ENCODE measurements around the gene FUT3.

DNA sequence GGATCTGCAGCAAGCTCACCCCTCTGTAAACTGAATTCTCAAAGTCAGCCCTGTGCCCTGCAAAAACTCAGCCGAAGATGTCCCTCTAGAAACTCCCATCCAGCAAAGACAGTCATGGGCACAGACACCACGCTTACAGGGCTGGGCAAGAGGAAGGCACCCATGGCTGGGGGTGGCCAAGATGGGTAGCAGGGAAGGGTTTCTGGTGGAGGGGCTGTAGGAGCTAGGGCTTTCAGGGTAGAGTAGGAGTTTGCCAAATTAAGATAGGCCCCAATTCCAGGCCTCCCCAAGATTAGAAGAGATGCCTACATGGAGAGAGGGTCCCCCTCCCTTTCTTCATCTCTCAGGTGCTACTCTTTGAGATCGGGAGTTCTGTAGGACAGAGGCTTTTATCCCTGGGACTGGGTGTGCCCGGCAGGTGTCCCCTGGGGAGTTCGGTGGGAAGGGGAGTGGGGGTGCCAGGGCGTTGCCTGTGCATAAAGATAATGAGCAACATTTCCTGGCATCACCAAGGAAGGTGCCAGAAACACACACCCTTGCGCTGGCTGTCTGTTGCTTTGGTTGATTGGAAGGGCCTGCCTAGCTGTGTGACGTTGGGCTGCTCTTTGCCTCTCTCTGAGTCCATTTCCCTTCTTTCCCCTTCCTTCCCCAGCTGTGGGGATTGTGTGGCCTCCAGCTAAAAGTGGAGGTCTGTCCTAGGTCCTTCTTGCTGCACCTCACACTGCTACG is 37.0 kb downstream of the FUT3 start:
- TF ChIP-seq GATA2 (CRISPR knock-in tag; IDR thresholded peaks at IDR 0.05) (no peak), TAF1 (IDR thresholded peaks at IDR 0.05; ENCODE audit: borderline replicate concordance, low read depth, low read length) (no peak), RAD21 (IDR thresholded peaks at IDR 0.05; ENCODE audit: low read length) (no peak), RFX5 (IDR thresholded peaks at IDR 0.05; ENCODE audit: low read length) (no peak), EP300 (IDR thresholded peaks at IDR 0.05; ENCODE audit: borderline replicate concordance in 1 of 2, low read depth in 1 of 2, low read length in 1 of 2) (no peak), SIN3A (IDR thresholded peaks at IDR 0.05; ENCODE audit: borderline replicate concordance, low read depth, low read length) (no peak), YY1 (IDR thresholded peaks at IDR 0.05; ENCODE audit: low read depth) (no peak), RCOR1 (IDR thresholded peaks at IDR 0.05; ENCODE audit: low read length) (no peak), FOXJ3 (CRISPR knock-in tag; IDR thresholded peaks at IDR 0.05) (no peak)
- TF ChIP-seq, protein P1, sequence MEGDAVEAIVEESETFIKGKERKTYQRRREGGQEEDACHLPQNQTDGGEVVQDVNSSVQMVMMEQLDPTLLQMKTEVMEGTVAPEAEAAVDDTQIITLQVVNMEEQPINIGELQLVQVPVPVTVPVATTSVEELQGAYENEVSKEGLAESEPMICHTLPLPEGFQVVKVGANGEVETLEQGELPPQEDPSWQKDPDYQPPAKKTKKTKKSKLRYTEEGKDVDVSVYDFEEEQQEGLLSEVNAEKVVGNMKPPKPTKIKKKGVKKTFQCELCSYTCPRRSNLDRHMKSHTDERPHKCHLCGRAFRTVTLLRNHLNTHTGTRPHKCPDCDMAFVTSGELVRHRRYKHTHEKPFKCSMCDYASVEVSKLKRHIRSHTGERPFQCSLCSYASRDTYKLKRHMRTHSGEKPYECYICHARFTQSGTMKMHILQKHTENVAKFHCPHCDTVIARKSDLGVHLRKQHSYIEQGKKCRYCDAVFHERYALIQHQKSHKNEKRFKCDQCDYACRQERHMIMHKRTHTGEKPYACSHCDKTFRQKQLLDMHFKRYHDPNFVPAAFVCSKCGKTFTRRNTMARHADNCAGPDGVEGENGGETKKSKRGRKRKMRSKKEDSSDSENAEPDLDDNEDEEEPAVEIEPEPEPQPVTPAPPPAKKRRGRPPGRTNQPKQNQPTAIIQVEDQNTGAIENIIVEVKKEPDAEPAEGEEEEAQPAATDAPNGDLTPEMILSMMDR (IDR thresholded peaks at IDR 0.05) = no peak
- TF ChIP-seq, protein P2, sequence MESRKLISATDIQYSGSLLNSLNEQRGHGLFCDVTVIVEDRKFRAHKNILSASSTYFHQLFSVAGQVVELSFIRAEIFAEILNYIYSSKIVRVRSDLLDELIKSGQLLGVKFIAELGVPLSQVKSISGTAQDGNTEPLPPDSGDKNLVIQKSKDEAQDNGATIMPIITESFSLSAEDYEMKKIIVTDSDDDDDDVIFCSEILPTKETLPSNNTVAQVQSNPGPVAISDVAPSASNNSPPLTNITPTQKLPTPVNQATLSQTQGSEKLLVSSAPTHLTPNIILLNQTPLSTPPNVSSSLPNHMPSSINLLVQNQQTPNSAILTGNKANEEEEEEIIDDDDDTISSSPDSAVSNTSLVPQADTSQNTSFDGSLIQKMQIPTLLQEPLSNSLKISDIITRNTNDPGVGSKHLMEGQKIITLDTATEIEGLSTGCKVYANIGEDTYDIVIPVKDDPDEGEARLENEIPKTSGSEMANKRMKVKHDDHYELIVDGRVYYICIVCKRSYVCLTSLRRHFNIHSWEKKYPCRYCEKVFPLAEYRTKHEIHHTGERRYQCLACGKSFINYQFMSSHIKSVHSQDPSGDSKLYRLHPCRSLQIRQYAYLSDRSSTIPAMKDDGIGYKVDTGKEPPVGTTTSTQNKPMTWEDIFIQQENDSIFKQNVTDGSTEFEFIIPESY (IDR thresholded peaks at IDR 0.05; ENCODE audit: borderline replicate concordance, low read depth) = no peak
- TF ChIP-seq, protein P3, sequence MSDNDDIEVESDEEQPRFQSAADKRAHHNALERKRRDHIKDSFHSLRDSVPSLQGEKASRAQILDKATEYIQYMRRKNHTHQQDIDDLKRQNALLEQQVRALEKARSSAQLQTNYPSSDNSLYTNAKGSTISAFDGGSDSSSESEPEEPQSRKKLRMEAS (IDR thresholded peaks at IDR 0.05; ENCODE audit: low read depth) = no peak
- TF ChIP-seq, protein P4, sequence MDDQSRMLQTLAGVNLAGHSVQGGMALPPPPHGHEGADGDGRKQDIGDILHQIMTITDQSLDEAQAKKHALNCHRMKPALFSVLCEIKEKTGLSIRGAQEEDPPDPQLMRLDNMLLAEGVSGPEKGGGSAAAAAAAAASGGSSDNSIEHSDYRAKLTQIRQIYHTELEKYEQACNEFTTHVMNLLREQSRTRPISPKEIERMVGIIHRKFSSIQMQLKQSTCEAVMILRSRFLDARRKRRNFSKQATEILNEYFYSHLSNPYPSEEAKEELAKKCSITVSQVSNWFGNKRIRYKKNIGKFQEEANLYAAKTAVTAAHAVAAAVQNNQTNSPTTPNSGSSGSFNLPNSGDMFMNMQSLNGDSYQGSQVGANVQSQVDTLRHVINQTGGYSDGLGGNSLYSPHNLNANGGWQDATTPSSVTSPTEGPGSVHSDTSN (IDR thresholded peaks at IDR 0.05) = no peak
